Vagina (tissue), 2 donors: ENCODE results near the gene PRSS53. TPM values are rescaled to one million over a fixed set of nuclear protein-coding genes. Genes with fewer than 3 reads are reported as not detected.

Source experiments
- DNase-seq, 2 donors: peaks; one replicate each; pipeline ENCODE4 v3.0.0-alpha.2; 2017; ENCODE audit errors: extremely low spot score in 2 of 2
- H3K27ac ChIP-seq: fragments of 200-600 bp; sonication (generic); one replicate; pipeline ENCODE4 v1.5.1; 2019
- H3K27me3 ChIP-seq: fragments of 200-600 bp; sonication (generic); one replicate; pipeline ENCODE4 v1.5.1; 2019
- H3K36me3 ChIP-seq, 2 donors: fragments of 200-600 bp; sonication (generic); one replicate each; pipeline ENCODE4 v1.5.1; 2017 to 2019
- H3K4me1 ChIP-seq: fragments of 200-600 bp; sonication (generic); one replicate; pipeline ENCODE4 v1.5.1; 2019
- H3K4me3 ChIP-seq, 2 donors: fragments of 200-600 bp; sonication (generic); 1 replicate in 1 of 2; 2 replicates in 1 of 2; pipeline ENCODE4 v1.5.1; 2016 to 2019
- H3K9me3 ChIP-seq: fragments of 200-600 bp; sonication (generic); one replicate; pipeline ENCODE4 v1.5.1; 2019
- CTCF ChIP-seq, 3 experiments: fragments of 450-650 bp in 2 of 3; fragments of 200-600 bp in 1 of 3; sonication (generic) in 1 of 3; IDR thresholded peaks; one replicate each; pipeline ENCODE4 v1.5.1; 2017 to 2019; ENCODE audit warnings: antibody characterized with exemption in 3 of 3, mild to moderate bottlenecking in 2 of 3, moderate library complexity in 2 of 3
- POLR2A ChIP-seq, 2 donors: fragments of 450-650 bp; IDR thresholded peaks; one replicate each; pipeline ENCODE4 v1.6.1; 2017; ENCODE audit warnings: antibody characterized with exemption in 2 of 2, mild to moderate bottlenecking in 2 of 2, moderate library complexity in 2 of 2
- POLR2AphosphoS5 ChIP-seq, 2 donors: sonication (generic); formaldehyde crosslinking; IDR thresholded peaks; one replicate each; pipeline ENCODE4 v1.9.0; 2017; ENCODE audit warnings: antibody characterized with exemption in 2 of 2, mild to moderate bottlenecking in 2 of 2, low read depth in 1 of 2; ENCODE audit not compliant: insufficient read depth in 1 of 2
- intact Hi-C: fragments of 100-400 bp; cut with DNase I; formaldehyde crosslinking; loops from one replicate; pipeline ENCODE4 v1.15.1; 2023
- total RNA-seq: library from RNA; depleted of rRNA; stranded (reverse); fragments of >200 nt; gene quantifications from one replicate; pipeline ENCODE4 v1.2.3, GENCODE V29; 2016

Gene PRSS53
- total RNA-seq, 1 donor from 2014 or later, result 2.0 TPM

- no peak for DNase-seq
- H3K27me3 ChIP-seq, result no peaks in the 10 kb centered on the region
- no peaks in the 10 kb centered on the region for H3K9me3 ChIP-seq
- TF ChIP-seq POLR2AphosphoS5 (IDR thresholded peaks at IDR 0.05; ENCODE audit: insufficient read depth in 1 of 2, low read depth in 1 of 2) (no peak), CTCF (IDR thresholded peaks at IDR 0.05) (no peak), POLR2A (IDR thresholded peaks at IDR 0.05) (no peak)
- H3K4me3 ChIP-seq, result peak overlapping the region; percentile 80 to 94
- no peak overlapping the region for H3K27ac ChIP-seq
- peaks cover 0 to 7% of the 10 kb centered on the region in 2 donors for H3K36me3 ChIP-seq
- intact Hi-C loops, result no loop called here
- H3K4me1 ChIP-seq, result peaks cover 17% of the 10 kb centered on the region
Observed at GRCh38 chr16:31093132-31093703, 4.5 kb upstream of the PRSS53 start.

GRCh38 chr16:31092330-31092729, 3.6 kb upstream of the PRSS53 start:
- intact Hi-C loops, result no loop called here
- H3K9me3 ChIP-seq, result no peaks in the 10 kb centered on the region
- no peak for TF ChIP-seq CTCF (IDR thresholded peaks at IDR 0.05)
- TF ChIP-seq POLR2AphosphoS5 (IDR thresholded peaks at IDR 0.05; ENCODE audit: insufficient read depth in 1 of 2, low read depth in 1 of 2), result no peak
- TF ChIP-seq POLR2A (IDR thresholded peaks at IDR 0.05), result no peak
- no peak overlapping the region for H3K27ac ChIP-seq
- peaks cover 0 to 10% of the 10 kb centered on the region in 2 donors for H3K36me3 ChIP-seq
- H3K27me3 ChIP-seq, result no peaks in the 10 kb centered on the region
- no peak for DNase-seq
- no peak overlapping the region for H3K4me3 ChIP-seq
- peaks cover 17% of the 10 kb centered on the region for H3K4me1 ChIP-seq

- no peak overlapping the region for H3K27ac ChIP-seq
- peaks cover 17% of the 10 kb centered on the region for H3K4me1 ChIP-seq
- no peak overlapping the region for H3K4me3 ChIP-seq
- TF ChIP-seq POLR2AphosphoS5 (IDR thresholded peaks at IDR 0.05; ENCODE audit: insufficient read depth in 1 of 2, low read depth in 1 of 2), result no peak
- no peak for TF ChIP-seq POLR2A (IDR thresholded peaks at IDR 0.05)
- no peak for TF ChIP-seq CTCF (IDR thresholded peaks at IDR 0.05)
- intact Hi-C loops, result no loop called here
- H3K9me3 ChIP-seq, result no peaks in the 10 kb centered on the region
- no peak for DNase-seq
- no peaks in the 10 kb centered on the region for H3K27me3 ChIP-seq
- peaks cover 0 to 12% of the 10 kb centered on the region in 2 donors for H3K36me3 ChIP-seq
Observed at GRCh38 chr16:31090540-31090939, 1.8 kb upstream of the PRSS53 start.

- TF ChIP-seq POLR2AphosphoS5 (IDR thresholded peaks at IDR 0.05; ENCODE audit: insufficient read depth in 1 of 2, low read depth in 1 of 2) (no peak), POLR2A (IDR thresholded peaks at IDR 0.05) (no peak), CTCF (IDR thresholded peaks at IDR 0.05) (no peak)
- H3K9me3 ChIP-seq, result no peaks in the 10 kb centered on the region
- peaks cover 17% of the 10 kb centered on the region for H3K4me1 ChIP-seq
- DNase-seq, result no peak
- H3K27me3 ChIP-seq, result no peaks in the 10 kb centered on the region
- intact Hi-C loops, result loop anchor here (10.0 kb wide), 1 partner anchor 56 kb away; no protein-coding TSS in a partner anchor
- peaks cover 0 to 18% of the 10 kb centered on the region in 2 donors for H3K36me3 ChIP-seq
- no peak overlapping the region for H3K4me3 ChIP-seq
- no peak overlapping the region for H3K27ac ChIP-seq
Observed at GRCh38 chr16:31089199-31089598, 456 bp upstream of the PRSS53 start.

GRCh38 chr16:31087971-31088370, 772 bp downstream of the PRSS53 start:
- no peak for DNase-seq
- H3K4me3 ChIP-seq, result no peak overlapping the region
- intact Hi-C loops, result loop anchor here (10.0 kb wide), 1 partner anchor 57 kb away; no protein-coding TSS in a partner anchor
- TF ChIP-seq POLR2AphosphoS5 (IDR thresholded peaks at IDR 0.05; ENCODE audit: insufficient read depth in 1 of 2, low read depth in 1 of 2) (no peak), POLR2A (IDR thresholded peaks at IDR 0.05) (no peak), CTCF (IDR thresholded peaks at IDR 0.05) (no peak)
- peaks cover 5% of the 10 kb centered on the region for H3K4me1 ChIP-seq
- H3K27me3 ChIP-seq, result no peaks in the 10 kb centered on the region
- peaks cover 0 to 27% of the 10 kb centered on the region in 2 donors for H3K36me3 ChIP-seq
- no peak overlapping the region for H3K27ac ChIP-seq
- no peaks in the 10 kb centered on the region for H3K9me3 ChIP-seq
